Left cardiac atrium (tissue), 4 donors: ENCODE results near the gene BTBD1. TPM values are rescaled to one million over a fixed set of nuclear protein-coding genes. Genes with fewer than 3 reads are reported as not detected.
A peak's percentile ranks its signal among the peaks of the same experiment; 100 is the strongest.

Experiments
- ATAC-seq, 2 donors: fragments of 200-7000 bp; cut with Tn5 transposase; one replicate each; pipeline ENCODE4 v1.9.1; 2020; ENCODE audit warnings: mild to moderate bottlenecking in 2 of 2, moderate library complexity in 2 of 2
- DNase-seq: peaks from one replicate; pipeline ENCODE4 v3.0.0-alpha.2; 2020
- intact Hi-C, 2 donors: fragments of 100-400 bp; cut with DNase I; formaldehyde crosslinking; loops; one replicate each; pipeline versions ENCODE4 v1.14.1 to v1.15.1; 2022 to 2023
- long read RNA-seq: library from polyadenylated mRNA; unstranded; transcript quantifications from one replicate; pipeline ENCODE4 v2.0.0, GENCODE V29; 2021
- total RNA-seq, 2 donors: library from RNA; stranded (reverse); fragmentation: NEBNext Ultra II Directional; extraction: Animal tissue kit (Norgen Biotek cat#: 25700); gene quantifications; one replicate each; pipeline ENCODE4 v1.2.1, GENCODE V29; 2021
- donor health status: DM: no; HTN: yes; CAD: no.
- donor health status: DM: no; HTN: yes; CAD: no; lungs with severe emphysema.
- donor health status: DM: yes; HTN: yes; CAD: no.
- donor health status: Dilated cardiomyopathy.

Gene BTBD1
- total RNA-seq = 100 to 1,000 TPM; 100 to 128 TPM
- long read RNA-seq, transcript BTBD1-201 (8 exons, 3,297 nt) = major isoform, 48 of 58 reads
- long read RNA-seq, partial matches to known transcripts = 7 of 58 reads
- long read RNA-seq, other reads (novel, unspliced or antisense) = 2 of 58 reads

- ATAC-seq (peak; percentile 98 to 99), DNase-seq (peak; percentile 98)
- intact Hi-C loops = loop anchor here in 1 of 2 donors (5.0 kb wide), 1 partner anchor 35 kb away; no protein-coding TSS in a partner anchor
These were observed at the start of gene BTBD1 for GRCh38 chr15:83066734-83067637. BTBD1 (minus strand) TSS chr15:83067252; CDS start chr15:83067151, 101 bp downstream.

GRCh38 chr15:83115831-83116565 is 48.9 kb upstream of the BTBD1 start:
- ATAC-seq (no peak), DNase-seq (no peak)
- intact Hi-C loops = loop anchor here in 1 of 2 donors (10.0 kb wide), 1 partner anchor 101 kb away; the partner anchor contains the start of gene C15orf40

- DNase-seq = no peak
- intact Hi-C loops = loop anchor here in 1 of 2 donors (10.0 kb wide), 1 partner anchor 101 kb away; the partner anchor contains the start of gene C15orf40
- ATAC-seq = no peak
These were observed 48.4 kb upstream of the BTBD1 start for GRCh38 chr15:83115410-83115809.

- DNase-seq = no peak
- intact Hi-C loops = loop anchor here in 1 of 2 donors (10.0 kb wide), 1 partner anchor 100 kb away; the partner anchor contains the start of gene C15orf40
- no peak for ATAC-seq
These were observed 47.8 kb upstream of the BTBD1 start for GRCh38 chr15:83114856-83115255.

GRCh38 chr15:83113881-83114674 is 47.0 kb upstream of the BTBD1 start:
- intact Hi-C loops = loop anchor here in 1 of 2 donors (10.0 kb wide), 1 partner anchor 99 kb away; the partner anchor contains the start of gene C15orf40
- DNase-seq (no peak), ATAC-seq (no peak)

GRCh38 chr15:83112956-83113299 is 45.9 kb upstream of the BTBD1 start:
- DNase-seq = peak; percentile 59
- intact Hi-C loops = loop anchor here in 1 of 2 donors (10.0 kb wide), 1 partner anchor 98 kb away; the partner anchor contains the start of gene C15orf40

GRCh38 chr15:83112233-83112955 is 45.3 kb upstream of the BTBD1 start:
- ATAC-seq (peak in 1 of 2 donors; percentile 34), DNase-seq (peak; percentile 58)
- intact Hi-C loops = loop anchor here in 1 of 2 donors (10.0 kb wide), 1 partner anchor 98 kb away; the partner anchor contains the start of gene C15orf40

More at GRCh38 chr15:83112956-83113299, 45.9 kb upstream of the BTBD1 start:
- peak in 1 of 2 donors; percentile 7 for ATAC-seq

- intact Hi-C loops = loop anchor here in 1 of 2 donors (10.0 kb wide), 1 partner anchor 96 kb away; the partner anchor contains the start of gene C15orf40
- no peak for DNase-seq
- no peak for ATAC-seq
These were observed 44.1 kb upstream of the BTBD1 start for GRCh38 chr15:83111149-83111548.

- intact Hi-C loops = loop anchor here in 1 of 2 donors (10.0 kb wide), 1 partner anchor 96 kb away; the partner anchor contains the start of gene C15orf40
- no peak for DNase-seq
- no peak for ATAC-seq
These were observed 43.3 kb upstream of the BTBD1 start for GRCh38 chr15:83110381-83110780.

GRCh38 chr15:83109532-83109931 is 42.5 kb upstream of the BTBD1 start:
- ATAC-seq (peak in 1 of 2 donors; percentile 5), DNase-seq (no peak)
- intact Hi-C loops = loop anchor here in 1 of 2 donors (5.0 kb wide), 1 partner anchor 97 kb away; the partner anchor contains the start of gene C15orf40

- intact Hi-C loops = loop anchor here in 1 of 2 donors (5.0 kb wide), 1 partner anchor 96 kb away; the partner anchor contains the start of gene C15orf40
- peak; percentile 46 to 83 for ATAC-seq
- DNase-seq = peak; percentile 69
These were observed 41.5 kb upstream of the BTBD1 start for GRCh38 chr15:83108266-83109219.

GRCh38 chr15:83107841-83108181 is 40.8 kb upstream of the BTBD1 start:
- intact Hi-C loops = loop anchor here in 1 of 2 donors (5.0 kb wide), 1 partner anchor 96 kb away; the partner anchor contains the start of gene C15orf40
- ATAC-seq (peak; percentile 11 to 21), DNase-seq (no peak)

GRCh38 chr15:83106994-83107840 is 40.2 kb upstream of the BTBD1 start, which contains the start of gene TM6SF1:
TM6SF1 (plus strand) TSS chr15:83107645; CDS start chr15:83107681, 36 bp downstream.
- intact Hi-C loops = loop anchor here in 1 of 2 donors (5.0 kb wide), 1 partner anchor 95 kb away; the partner anchor contains the start of gene C15orf40

GRCh38 chr15:83105440-83105839 is 38.4 kb upstream of the BTBD1 start:
- DNase-seq = no peak
- intact Hi-C loops = loop anchor here in 1 of 2 donors (5.0 kb wide), 1 partner anchor 93 kb away; the partner anchor contains the start of gene C15orf40
- ATAC-seq = no peak

More at GRCh38 chr15:83106994-83107840, 40.2 kb upstream of the BTBD1 start, which contains the start of gene TM6SF1:
- ATAC-seq (peak; percentile 48 to 72), DNase-seq (peak; percentile 52)

- intact Hi-C loops = loop anchor here in 1 of 2 donors (5.0 kb wide), 1 partner anchor 37 kb away; the partner anchor contains the start of gene BTBD1
- DNase-seq = no peak
These were observed 37.1 kb upstream of the BTBD1 start for GRCh38 chr15:83104141-83104540.

More at GRCh38 chr15:83104141-83104540, 37.1 kb upstream of the BTBD1 start:
- peak in 1 of 2 donors; percentile 8 for ATAC-seq
